ENCODE measurements around the gene ZWILCH. TPM values are rescaled to one million over a fixed set of nuclear protein-coding genes. Genes with fewer than 3 reads are reported as not detected.

ZWILCH gene
- total and polyA plus RNA-seq, 8 donors = 1.2 to 4.3 (median 3.1) TPM

- Histone ChIP-seq H3K36me3 (peaks cover 0 to 23% (median 5%) of the 10 kb centered on the region in 3 donors), H3K27ac (peak overlapping the region in 1 of 4 donors; percentile 26), H3K27me3 (no peaks in the 10 kb centered on the region), H3K9me3 (no peaks in the 10 kb centered on the region), H3K4me1 (no peaks in the 10 kb centered on the region), H3K4me3 (no peak overlapping the region)
- DNase-seq (no peak), ATAC-seq (no peak), FAIRE-seq (no peak)
- WGBS, 2 donors = 71 to 79% methylated on average over 6 of the region's 6 CpGs
- TF ChIP-seq CTCF (IDR thresholded peaks at IDR 0.05) = no peak
- intact Hi-C loops (cut with DNase I) = no loop called here
These were observed 15.8 kb upstream of the ZWILCH start for GRCh38 chr15:66489179-66489791.

GRCh38 chr15:66491846-66492245, 13.3 kb upstream of the ZWILCH start:
- H3K36me3 ChIP-seq = peaks cover 0 to 27% (median 5%) of the 10 kb centered on the region in 3 donors
- no peaks in the 10 kb centered on the region for H3K9me3 ChIP-seq
- 92 to 95% methylated on average over 3 of the region's 3 CpGs for WGBS, 2 donors
- no peak overlapping the region for H3K27ac ChIP-seq
- no peak for FAIRE-seq
- H3K4me3 ChIP-seq = no peak overlapping the region
- intact Hi-C loops (cut with DNase I) = loop anchor here in 2 of 3 donors (10.0 kb wide), 1 partner anchor 107 kb away; the partner anchor contains the start of gene MAP2K1 (in 2 of the 2)
- H3K4me1 ChIP-seq = peaks cover 0 to 10% (median 10%) of the 10 kb centered on the region in 3 donors
- no peak for TF ChIP-seq CTCF (IDR thresholded peaks at IDR 0.05)
- ATAC-seq = no peak
- no peak for DNase-seq
- no peaks in the 10 kb centered on the region for H3K27me3 ChIP-seq

GRCh38 chr15:66494262-66494661, 10.9 kb upstream of the ZWILCH start:
- no peak for DNase-seq
- Histone ChIP-seq H3K9me3 (no peaks in the 10 kb centered on the region), H3K4me3 (no peak overlapping the region), H3K27me3 (no peaks in the 10 kb centered on the region), H3K36me3 (peaks cover 5 to 39% (median 11%) of the 10 kb centered on the region in 3 donors), H3K27ac (no peak overlapping the region), H3K4me1 (peaks cover 0 to 18% (median 18%) of the 10 kb centered on the region in 3 donors)
- intact Hi-C loops (cut with DNase I) = loop anchor here in 2 of 3 donors (10.0 kb wide), 1 partner anchor 109 kb away; the partner anchor contains the start of gene MAP2K1 (in 2 of the 2)
- no peak for TF ChIP-seq CTCF (IDR thresholded peaks at IDR 0.05)
- FAIRE-seq = no peak
- no peak for ATAC-seq
- 86 to 100% methylated on average over 2 of the region's 2 CpGs for WGBS, 2 donors

- DNase-seq = no peak
- TF ChIP-seq CTCF (IDR thresholded peaks at IDR 0.05) = no peak
- no peak for FAIRE-seq
- 8 to 10% methylated on average over 17 of the region's 17 CpGs for WGBS, 2 donors
- no peaks in the 10 kb centered on the region for H3K27me3 ChIP-seq
- H3K27ac ChIP-seq = peak overlapping the region; percentile 64 to 83 (median 74)
- peak; percentile 15 to 41 (median 34) for ATAC-seq
- peak overlapping the region; percentile 52 to 94 (median 74) for H3K4me3 ChIP-seq
- H3K9me3 ChIP-seq = no peaks in the 10 kb centered on the region
- peaks cover 0 to 22% (median 18%) of the 10 kb centered on the region in 3 donors for H3K4me1 ChIP-seq
- intact Hi-C loops (cut with DNase I) = loop anchor here in 2 of 3 donors (10.0 kb wide), 1 partner anchor 112 kb away; the partner anchor contains the start of gene MAP2K1 (in 2 of the 2)
- peaks cover 0 to 46% (median 33%) of the 10 kb centered on the region in 3 donors for H3K36me3 ChIP-seq
These were observed 8.1 kb upstream of the ZWILCH start for GRCh38 chr15:66496951-66497501.
